ENCODE results near the gene CELA2B. TPM values are rescaled to one million over a fixed set of nuclear protein-coding genes. Genes with fewer than 3 reads are reported as not detected.
"Not testable (repeated sequence)": the region's sequence is repeated elsewhere in the genome, so short reads cannot be mapped to it uniquely, and the experiment has no call there.

CELA2B gene
- total RNA-seq, 1 donor from 2014 or later = not detected

GRCh38 chr1:15489052-15489736 lies 13.3 kb downstream of the CELA2B start:
- FAIRE-seq (no peak), DNase-seq (ENCODE audit: low spot score in 2 of 2) (no peak)

DNA sequence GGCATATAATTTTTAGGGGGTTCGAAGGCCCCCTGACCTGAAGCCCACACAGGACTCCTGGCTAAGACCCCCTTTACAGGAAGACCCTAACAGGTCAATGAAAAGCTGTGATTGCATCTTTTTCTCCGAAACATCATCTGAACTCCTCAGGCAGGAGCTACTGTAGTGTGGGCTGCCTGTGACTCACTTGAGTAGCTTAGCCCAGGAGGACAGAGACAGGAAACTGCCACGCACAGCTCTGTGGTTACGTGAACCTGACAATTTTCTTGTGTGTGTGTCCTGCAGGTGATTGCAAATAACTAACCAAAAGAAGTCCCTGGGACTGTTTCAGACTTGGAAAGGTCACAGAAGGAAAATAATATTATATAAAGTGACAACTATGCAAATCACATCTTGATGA lies 15.1 kb downstream of the CELA2B start:
- FAIRE-seq; DNase-seq (ENCODE audit: low spot score in 2 of 2): not testable (repeated sequence)

GRCh38 chr1:15492596-15492995 lies 16.7 kb downstream of the CELA2B start:
- no peak for FAIRE-seq
- DNase-seq (ENCODE audit: low spot score in 2 of 2) = no peak

- FAIRE-seq (no peak), DNase-seq (ENCODE audit: low spot score in 2 of 2) (no peak)
These were observed 18.0 kb downstream of the CELA2B start for GRCh38 chr1:15493869-15494390.

DNA sequence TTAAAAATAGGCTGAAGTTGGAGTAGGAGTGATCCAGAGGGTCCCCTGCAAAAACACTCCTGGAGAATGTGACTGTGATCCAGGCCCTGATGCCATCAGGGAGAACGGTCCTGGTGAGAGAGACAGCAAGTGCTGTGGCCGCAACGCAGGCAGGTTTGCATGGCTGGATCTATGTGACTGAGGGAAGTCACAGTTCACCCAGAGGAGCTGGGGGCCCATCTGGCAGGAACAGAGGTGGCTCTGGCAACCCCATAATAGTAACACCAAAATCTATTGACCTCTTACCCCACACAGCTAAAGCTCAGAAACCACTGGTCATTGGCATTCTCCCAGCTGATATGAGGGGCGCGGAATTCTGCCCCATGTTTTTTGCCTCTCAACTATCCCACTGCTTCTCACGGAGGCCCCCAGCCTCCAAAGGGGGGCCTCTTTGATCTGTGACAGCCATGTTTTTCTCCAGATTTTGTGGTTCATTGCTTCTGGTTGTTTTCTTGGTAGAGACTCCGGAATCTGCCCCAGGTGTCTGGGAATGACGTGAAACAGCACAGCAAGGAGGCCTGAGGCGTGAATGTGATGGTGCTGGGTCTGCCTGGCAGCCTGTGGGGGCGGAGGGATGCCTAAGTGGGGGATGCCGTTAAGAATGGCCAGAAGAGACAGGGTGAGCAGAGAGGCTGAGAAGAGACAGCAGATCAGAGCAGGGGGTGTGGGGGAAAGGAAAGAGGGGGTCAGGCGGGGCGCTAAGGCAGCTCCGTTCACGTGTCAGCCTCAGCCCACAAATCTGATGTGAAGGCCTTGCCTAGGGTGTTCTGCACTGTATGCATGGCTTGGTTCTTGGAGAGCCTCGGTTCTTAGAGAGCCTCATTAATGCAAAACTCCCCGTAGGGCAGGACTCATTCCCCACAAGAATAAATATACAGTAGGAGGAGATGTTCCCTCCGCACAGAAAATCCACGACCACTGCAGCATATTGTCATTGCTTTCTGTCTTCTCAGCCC lies 24.6 kb downstream of the CELA2B start:
- FAIRE-seq (no peak), DNase-seq (ENCODE audit: low spot score in 2 of 2) (no peak)

DNA sequence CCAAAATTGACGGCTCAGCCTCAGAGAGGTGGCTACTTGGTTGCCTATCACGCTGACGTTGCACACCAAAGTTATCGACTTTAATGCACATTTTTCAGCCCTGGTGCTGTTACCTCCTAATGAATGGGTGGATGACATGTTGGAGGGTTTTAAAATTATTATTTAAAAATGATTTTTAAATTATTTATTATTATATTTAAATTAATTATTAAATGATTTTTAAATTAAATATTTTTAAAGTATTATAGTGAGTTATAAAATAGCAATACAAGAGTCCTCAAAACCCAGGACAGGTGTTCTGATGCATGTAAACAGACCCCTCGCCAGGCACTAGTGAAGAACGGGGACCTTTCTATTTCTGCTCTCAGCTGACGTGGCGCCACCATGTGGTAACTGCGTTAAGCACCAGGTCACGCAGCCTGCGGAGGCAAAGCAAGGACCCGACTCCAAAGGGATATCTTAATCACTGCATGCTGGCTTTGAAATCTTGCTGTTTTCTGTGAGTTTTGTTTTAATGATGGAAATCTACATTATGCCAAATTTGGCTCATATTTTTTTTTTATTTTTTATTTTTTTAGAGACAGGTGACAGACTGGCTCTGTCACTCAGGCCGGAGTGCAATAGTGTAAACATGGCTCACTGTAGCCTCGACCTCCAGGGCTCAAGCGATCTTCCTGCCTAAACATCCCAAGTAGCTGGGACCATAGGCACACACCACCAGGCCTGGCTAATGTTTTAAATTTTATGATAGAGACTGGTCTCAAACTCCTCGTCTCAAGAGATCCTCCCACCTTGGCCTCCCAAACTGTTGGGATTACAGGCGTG lies 25.5 kb downstream of the CELA2B start:
- DNase-seq (ENCODE audit: low spot score in 2 of 2) (peak in 1 of 2 donors; percentile 49), FAIRE-seq (no peak)

- DNase-seq (ENCODE audit: low spot score in 2 of 2) (no peak), FAIRE-seq (no peak)
These were observed 28.5 kb downstream of the CELA2B start for GRCh38 chr1:15504436-15504835.

GRCh38 chr1:15506831-15507230 lies 30.9 kb downstream of the CELA2B start:
- FAIRE-seq = no peak

GRCh38 chr1:15507278-15507677 lies 31.4 kb downstream of the CELA2B start:
- DNase-seq (ENCODE audit: low spot score in 2 of 2) = no peak
- no peak for FAIRE-seq

More at GRCh38 chr1:15506831-15507230, 30.9 kb downstream of the CELA2B start:
- no peak for DNase-seq (ENCODE audit: low spot score in 2 of 2)

DNA sequence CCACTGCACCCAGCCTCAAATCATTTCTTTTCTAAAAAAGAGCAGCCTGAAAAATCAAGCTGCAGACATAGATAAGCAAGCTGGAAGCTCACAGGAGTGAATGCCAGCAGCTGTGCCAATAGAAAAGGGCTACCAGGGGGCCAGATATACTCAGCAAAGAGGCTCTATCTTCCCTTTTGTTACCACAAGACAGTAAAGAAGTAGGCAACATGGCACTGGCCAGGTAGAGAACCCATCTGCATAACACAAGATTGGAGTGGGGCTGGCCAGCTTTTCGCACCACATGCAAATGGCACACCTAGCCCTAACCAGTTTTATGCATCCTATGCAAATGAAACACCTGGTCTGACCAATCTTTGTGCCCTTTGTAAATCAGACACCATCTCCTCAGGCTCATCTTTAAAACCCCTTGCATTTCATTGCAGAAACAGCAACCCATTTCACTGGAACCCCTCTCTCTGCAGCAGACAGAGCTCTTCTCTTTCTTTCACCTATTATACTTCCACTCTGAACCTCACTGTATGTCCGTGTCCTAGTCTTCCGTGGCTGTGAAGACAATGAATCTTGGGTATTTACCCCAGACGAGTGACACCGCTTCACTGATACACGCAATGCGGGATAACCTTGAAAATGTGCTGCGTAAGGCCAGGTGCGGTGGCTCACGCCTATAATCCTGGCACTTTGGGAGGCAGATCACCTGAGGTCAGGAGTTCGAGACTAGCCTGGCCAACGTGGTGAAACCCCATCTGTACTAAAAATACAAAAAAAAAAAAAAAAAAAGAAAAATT lies 33.0 kb downstream of the CELA2B start:
- FAIRE-seq (no peak), DNase-seq (ENCODE audit: low spot score in 2 of 2) (no peak)

- no peak for FAIRE-seq
- no peak for DNase-seq (ENCODE audit: low spot score in 2 of 2)
These were observed 33.7 kb downstream of the CELA2B start for GRCh38 chr1:15509586-15509985.

DNA sequence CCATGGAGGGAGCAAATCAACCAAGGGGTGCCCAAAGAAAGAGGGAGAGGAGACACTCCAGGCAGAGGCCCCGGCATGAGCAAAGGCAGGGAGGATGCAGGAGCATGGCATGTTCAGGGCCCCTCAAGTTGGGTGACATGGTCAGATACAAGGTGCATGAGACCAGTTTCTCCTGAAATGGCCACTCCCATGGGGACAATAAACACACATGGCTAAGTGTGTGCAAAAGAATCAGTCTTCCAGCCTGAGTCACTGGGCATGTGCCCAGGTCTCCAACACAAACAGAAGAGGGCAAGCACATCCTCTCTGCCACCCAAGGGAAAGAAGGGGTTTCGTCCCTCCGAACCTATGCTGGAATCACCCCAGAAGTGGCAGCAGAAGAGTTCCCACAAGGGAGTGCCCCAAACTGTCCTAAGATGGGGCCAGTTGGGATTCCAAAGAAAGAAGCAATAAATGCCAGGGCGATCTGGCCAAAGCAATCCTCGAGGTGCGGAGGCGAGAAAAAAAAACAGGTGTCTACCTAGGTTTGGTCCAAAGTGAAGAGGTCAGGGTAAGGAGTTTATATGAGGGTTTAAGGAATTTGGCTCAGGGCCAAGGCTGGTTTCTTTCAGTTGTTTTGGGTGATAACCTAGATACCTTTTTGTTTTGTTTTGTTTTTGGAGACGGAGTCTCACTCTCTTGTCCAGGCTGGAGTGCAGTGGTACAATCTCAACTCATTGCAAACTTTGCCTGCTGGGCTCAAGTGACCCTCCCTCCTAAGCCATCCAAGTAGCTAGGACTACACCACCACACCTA lies 34.9 kb downstream of the CELA2B start:
- FAIRE-seq (no peak), DNase-seq (ENCODE audit: low spot score in 2 of 2) (no peak)

GRCh38 chr1:15513192-15513591 lies 37.3 kb downstream of the CELA2B start:
- DNase-seq (ENCODE audit: low spot score in 2 of 2) (no peak), FAIRE-seq (no peak)

- no peak for DNase-seq (ENCODE audit: low spot score in 2 of 2)
- no peak for FAIRE-seq
These were observed 38.0 kb downstream of the CELA2B start for GRCh38 chr1:15513919-15514318.

DNA sequence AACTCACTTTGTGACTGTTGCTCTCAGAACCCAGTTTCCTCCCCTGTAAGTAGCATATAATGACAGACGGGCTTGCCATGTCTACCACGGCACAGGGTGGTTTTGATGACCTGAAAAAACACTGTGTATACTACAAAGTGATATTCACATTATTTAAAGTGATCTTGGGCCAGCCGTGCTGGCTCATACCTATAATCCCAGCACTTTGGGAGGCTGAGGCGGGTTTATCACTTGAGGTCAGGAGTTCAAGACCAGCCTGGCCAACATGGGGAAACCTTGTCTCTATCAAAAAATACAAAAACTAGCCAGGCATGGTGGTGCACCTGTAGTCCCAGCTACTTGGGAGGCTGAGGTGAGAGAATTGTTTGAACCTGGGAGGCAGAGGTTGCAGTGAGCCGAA lies 38.7 kb downstream of the CELA2B start:
- DNase-seq (ENCODE audit: low spot score in 2 of 2); FAIRE-seq: not testable (repeated sequence)

DNA sequence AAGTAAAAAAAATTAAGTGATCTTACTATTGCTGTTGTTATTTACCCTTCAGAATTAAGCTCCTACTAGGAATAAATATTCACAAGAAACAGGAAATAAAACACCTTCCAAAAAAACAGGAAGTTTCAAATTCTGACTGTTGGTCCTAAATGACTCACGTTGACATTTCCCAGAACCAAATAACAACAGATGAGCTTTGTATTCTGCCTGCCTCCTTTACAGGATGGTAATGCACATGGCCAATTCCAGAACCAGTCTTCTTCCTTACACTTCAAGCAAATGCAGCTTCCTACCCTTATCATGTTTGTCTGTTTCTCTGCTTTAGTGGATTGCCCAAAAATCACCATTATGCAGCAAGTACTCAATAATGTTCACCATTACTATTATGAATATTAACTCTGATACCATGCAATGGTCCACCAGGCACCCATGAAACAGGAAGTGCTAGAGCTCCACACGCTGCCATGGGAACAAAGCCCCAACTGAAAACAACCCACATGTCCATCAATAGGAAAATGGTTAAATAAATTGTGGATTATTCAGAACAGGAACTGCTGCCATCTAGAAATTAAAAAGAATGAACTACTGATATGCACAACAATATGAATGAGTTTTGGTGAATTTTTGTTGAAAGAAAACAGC lies 39.2 kb downstream of the CELA2B start:
- FAIRE-seq = no peak

GRCh38 chr1:15519625-15520024 lies 43.7 kb downstream of the CELA2B start:
- no peak for FAIRE-seq
- no peak for DNase-seq (ENCODE audit: low spot score in 2 of 2)

More for the DNA sequence above, 39.2 kb downstream of the CELA2B start:
- no peak for DNase-seq (ENCODE audit: low spot score in 2 of 2)

All from frontal cortex (tissue), 4 donors.